ENCODE results near the gene AP5Z1.

The AP5Z1 gene

GRCh38 chr7:4828720-4829383, 53.4 kb downstream of the AP5Z1 start:
- no peaks in the 10 kb centered on the region for H3K36me3 Mint-ChIP-seq (ENCODE audit: low read depth)
- H3K4me3 Mint-ChIP-seq: no peak overlapping the region
- no peaks in the 10 kb centered on the region for H3K9me3 Mint-ChIP-seq
- no peaks in the 10 kb centered on the region for H3K4me1 Mint-ChIP-seq (ENCODE audit: low read depth)
- intact Hi-C loops (cut with micrococcal nuclease): no loop called here
- H3K27ac Mint-ChIP-seq: no peak overlapping the region
- H3K27me3 Mint-ChIP-seq: peaks cover 3% of the 10 kb centered on the region

GRCh38 chr7:4830176-4830575, 54.8 kb downstream of the AP5Z1 start:
- Mint-ChIP-seq H3K9me3 (no peaks in the 10 kb centered on the region), H3K27ac (no peak overlapping the region), H3K36me3 (ENCODE audit: low read depth) (no peaks in the 10 kb centered on the region), H3K27me3 (peaks cover 2% of the 10 kb centered on the region), H3K4me1 (ENCODE audit: low read depth) (no peaks in the 10 kb centered on the region), H3K4me3 (no peak overlapping the region)
- intact Hi-C loops (cut with micrococcal nuclease): loop anchor here (1.0 to 2.0 kb wide), 2 partner anchors 53 to 255 kb away; partner anchors contain the start of gene RADIL

- Mint-ChIP-seq H3K4me3 (no peak overlapping the region), H3K27ac (no peak overlapping the region), H3K9me3 (no peaks in the 10 kb centered on the region), H3K4me1 (ENCODE audit: low read depth) (no peaks in the 10 kb centered on the region), H3K36me3 (ENCODE audit: low read depth) (no peaks in the 10 kb centered on the region), H3K27me3 (peaks cover 1% of the 10 kb centered on the region)
- intact Hi-C loops (cut with micrococcal nuclease): loop anchor here (2.0 kb wide), 1 partner anchor 51 kb away; the partner anchor contains the start of gene RADIL
Measured at GRCh38 chr7:4831723-4832495, 56.5 kb downstream of the AP5Z1 start.

- Mint-ChIP-seq H3K27me3 (peaks cover 5% of the 10 kb centered on the region), H3K9me3 (no peaks in the 10 kb centered on the region), H3K4me1 (ENCODE audit: low read depth) (no peaks in the 10 kb centered on the region), H3K27ac (no peak overlapping the region), H3K36me3 (ENCODE audit: low read depth) (no peaks in the 10 kb centered on the region), H3K4me3 (no peak overlapping the region)
- intact Hi-C loops (cut with micrococcal nuclease): no loop called here
Measured at GRCh38 chr7:4832711-4833110, 57.3 kb downstream of the AP5Z1 start.

- Mint-ChIP-seq H3K4me1 (ENCODE audit: low read depth) (no peaks in the 10 kb centered on the region), H3K9me3 (no peaks in the 10 kb centered on the region), H3K4me3 (no peak overlapping the region), H3K36me3 (ENCODE audit: low read depth) (no peaks in the 10 kb centered on the region), H3K27ac (no peak overlapping the region), H3K27me3 (peaks cover 5% of the 10 kb centered on the region)
- intact Hi-C loops (cut with micrococcal nuclease): no loop called here
Measured at GRCh38 chr7:4833176-4833575, 57.8 kb downstream of the AP5Z1 start.

- Mint-ChIP-seq H3K36me3 (ENCODE audit: low read depth) (no peaks in the 10 kb centered on the region), H3K27me3 (peaks cover 5% of the 10 kb centered on the region), H3K4me3 (no peak overlapping the region), H3K27ac (no peak overlapping the region), H3K4me1 (ENCODE audit: low read depth) (no peaks in the 10 kb centered on the region), H3K9me3 (no peaks in the 10 kb centered on the region)
- intact Hi-C loops (cut with micrococcal nuclease): no loop called here
Measured at GRCh38 chr7:4833691-4834600, 58.5 kb downstream of the AP5Z1 start.

GRCh38 chr7:4834601-4835397, 59.4 kb downstream of the AP5Z1 start:
- Mint-ChIP-seq H3K36me3 (ENCODE audit: low read depth) (no peaks in the 10 kb centered on the region), H3K27ac (no peak overlapping the region), H3K9me3 (no peaks in the 10 kb centered on the region), H3K27me3 (peaks cover 5% of the 10 kb centered on the region), H3K4me3 (no peak overlapping the region), H3K4me1 (ENCODE audit: low read depth) (no peaks in the 10 kb centered on the region)
- intact Hi-C loops (cut with micrococcal nuclease): no loop called here

GRCh38 chr7:4835398-4836205, 60.2 kb downstream of the AP5Z1 start:
- no peaks in the 10 kb centered on the region for H3K4me1 Mint-ChIP-seq (ENCODE audit: low read depth)
- peaks cover 5% of the 10 kb centered on the region for H3K27me3 Mint-ChIP-seq
- H3K9me3 Mint-ChIP-seq: no peaks in the 10 kb centered on the region
- intact Hi-C loops (cut with micrococcal nuclease): no loop called here
- H3K4me3 Mint-ChIP-seq: no peak overlapping the region
- no peaks in the 10 kb centered on the region for H3K36me3 Mint-ChIP-seq (ENCODE audit: low read depth)
- no peak overlapping the region for H3K27ac Mint-ChIP-seq

- Mint-ChIP-seq H3K4me3 (no peak overlapping the region), H3K27ac (no peak overlapping the region), H3K36me3 (ENCODE audit: low read depth) (no peaks in the 10 kb centered on the region), H3K4me1 (ENCODE audit: low read depth) (no peaks in the 10 kb centered on the region), H3K9me3 (no peaks in the 10 kb centered on the region), H3K27me3 (peaks cover 5% of the 10 kb centered on the region)
- intact Hi-C loops (cut with micrococcal nuclease): no loop called here
Measured at GRCh38 chr7:4836206-4836661, 60.8 kb downstream of the AP5Z1 start.

- no peak overlapping the region for H3K4me3 Mint-ChIP-seq
- H3K27ac Mint-ChIP-seq: no peak overlapping the region
- no peaks in the 10 kb centered on the region for H3K4me1 Mint-ChIP-seq (ENCODE audit: low read depth)
- no peaks in the 10 kb centered on the region for H3K9me3 Mint-ChIP-seq
- H3K27me3 Mint-ChIP-seq: peaks cover 10% of the 10 kb centered on the region
- H3K36me3 Mint-ChIP-seq (ENCODE audit: low read depth): no peaks in the 10 kb centered on the region
- intact Hi-C loops (cut with micrococcal nuclease): no loop called here
Measured at GRCh38 chr7:4837041-4837802, 61.8 kb downstream of the AP5Z1 start.

GRCh38 chr7:4837803-4838625, 62.6 kb downstream of the AP5Z1 start:
- H3K36me3 Mint-ChIP-seq (ENCODE audit: low read depth): no peaks in the 10 kb centered on the region
- no peaks in the 10 kb centered on the region for H3K4me1 Mint-ChIP-seq (ENCODE audit: low read depth)
- no peak overlapping the region for H3K4me3 Mint-ChIP-seq
- H3K27me3 Mint-ChIP-seq: peaks cover 12% of the 10 kb centered on the region
- H3K9me3 Mint-ChIP-seq: no peaks in the 10 kb centered on the region
- intact Hi-C loops (cut with micrococcal nuclease): no loop called here
- H3K27ac Mint-ChIP-seq: no peak overlapping the region

All from dendritic cell treated with granulocyte-macrophage colony-stimulating factor and Interleukin-4, amounts not matched to agents 40 ng/mL and 50 ng/mL, for 4 days (primary cell).